HL-60 (cell line): ENCODE results near the gene GBX1.

ENCODE experiments used
- DNase-seq, 2 experiments: peaks; one replicate each; pipeline ENCODE4 v3.0.0-alpha.2; 2010 to 2020; ENCODE audit warnings: low read depth in 1 of 2, low spot score in 1 of 2
- H3K27ac ChIP-seq: fragments of 250-450 bp; sonication (Bioruptor Pico); replicated peaks from 2 replicates; pipeline ENCODE4 v1.5.1; 2020; ENCODE audit warnings: mild to moderate bottlenecking, moderate library complexity
- H3K27me3 ChIP-seq: fragments of 250-450 bp; sonication (Bioruptor Pico); 2 replicates; pipeline ENCODE4 v1.5.1; 2021; ENCODE audit warnings: mild to moderate bottlenecking, moderate library complexity; ENCODE audit not compliant: insufficient read depth, poor library complexity, severe bottlenecking
- H3K4me3 ChIP-seq: replicated peaks from 2 replicates; pipeline ENCODE4 v1.5.1; 2011; ENCODE audit warnings: mild to moderate bottlenecking, control low read depth, low read length; ENCODE audit not compliant: insufficient read depth
- CTCF ChIP-seq: IDR thresholded peaks from one replicate; pipeline ENCODE4 v1.5.1; 2011; ENCODE audit warnings: low read length, control low read depth, inconsistent platforms; ENCODE audit not compliant: insufficient read depth
- GABPA ChIP-seq: IDR thresholded peaks from 2 replicates; pipeline ENCODE4 v1.6.1; 2012; ENCODE audit warnings: low read depth
- POLR2AphosphoS5 ChIP-seq: IDR thresholded peaks from 2 replicates; pipeline ENCODE4 v1.6.1; 2012; ENCODE audit warnings: low read depth
- REST ChIP-seq: IDR thresholded peaks from 2 replicates; pipeline ENCODE4 v1.6.1; 2012; ENCODE audit warnings: low read depth; ENCODE audit not compliant: insufficient replicate concordance
- SPI1 ChIP-seq: IDR thresholded peaks from 2 replicates; pipeline ENCODE4 v1.6.1; 2012; ENCODE audit warnings: low read depth, mild to moderate bottlenecking, borderline replicate concordance

Gene GBX1

GRCh38 chr7:151133986-151134742 is 33.3 kb downstream of the GBX1 start:
- DNase-seq, result no peak
- Histone ChIP-seq H3K27me3 (no peaks in the 10 kb centered on the region), H3K27ac (no peak overlapping the region), H3K4me3 (no peak overlapping the region)
- TF ChIP-seq POLR2AphosphoS5 (no peak), REST (no peak), GABPA (no peak)

- Histone ChIP-seq H3K4me3 (no peak overlapping the region), H3K27ac (no peak overlapping the region), H3K27me3 (no peaks in the 10 kb centered on the region)
- no peak for TF ChIP-seq REST
- TF ChIP-seq GABPA, result no peak
- no peak for DNase-seq
Measured at GRCh38 chr7:151133266-151133985, 34.1 kb downstream of the GBX1 start.

- Histone ChIP-seq H3K27me3 (no peaks in the 10 kb centered on the region), H3K4me3 (no peak overlapping the region), H3K27ac (no peak overlapping the region)
- TF ChIP-seq POLR2AphosphoS5 (no peak), GABPA (no peak), SPI1 (no peak), CTCF (no peak), REST (no peak)
- DNase-seq, result no peak
Measured at GRCh38 chr7:151132461-151133205, 34.9 kb downstream of the GBX1 start.
